Liver (tissue), 9 donors: ENCODE data around the gene SLC1A2. TPM values are rescaled to one million over a fixed set of nuclear protein-coding genes. Genes with fewer than 3 reads are reported as not detected.

Experiments
- DNase-seq: peaks from one replicate; pipeline ENCODE4 v3.0.0-alpha.2; 2017; ENCODE audit warnings: low spot score
- H3K27ac ChIP-seq, 2 donors: one replicate each; pipeline ENCODE4 v1.7.0; 2013; ENCODE audit warnings: inconsistent platforms in 2 of 2, low read length in 2 of 2, control low read depth in 1 of 2, low read depth in 1 of 2, mild to moderate bottlenecking in 1 of 2
- H3K27me3 ChIP-seq, 4 donors: one replicate each; pipeline versions ENCODE4 v1.6.1 to v1.7.0; 2013; ENCODE audit warnings: low read length in 3 of 4, inconsistent platforms in 1 of 4, mild to moderate bottlenecking in 1 of 4, moderate library complexity in 1 of 4; ENCODE audit not compliant: control insufficient read depth in 4 of 4, insufficient read depth in 4 of 4
- H3K36me3 ChIP-seq, 4 donors: one replicate each; pipeline versions ENCODE4 v1.6.1 to v1.7.0; 2013; ENCODE audit warnings: low read length in 3 of 4, mild to moderate bottlenecking in 3 of 4, low read depth in 1 of 4, moderate library complexity in 1 of 4; ENCODE audit not compliant: control insufficient read depth in 4 of 4, insufficient read depth in 3 of 4
- H3K4me1 ChIP-seq, 4 donors: one replicate each; pipeline versions ENCODE4 v1.6.1 to v1.7.0; 2013; ENCODE audit warnings: low read length in 3 of 4, mild to moderate bottlenecking in 3 of 4, moderate library complexity in 1 of 4; ENCODE audit not compliant: control insufficient read depth in 4 of 4, insufficient read depth in 4 of 4
- H3K4me3 ChIP-seq, 3 donors: one replicate each; pipeline versions ENCODE4 v1.6.1 to v1.7.0; 2013; ENCODE audit warnings: low read length in 3 of 3, control low read depth in 1 of 3, low read depth in 1 of 3, mild to moderate bottlenecking in 1 of 3
- H3K9ac ChIP-seq, 2 donors: one replicate each; pipeline ENCODE4 v1.7.0; 2013; ENCODE audit warnings: low read length in 2 of 2, mild to moderate bottlenecking in 2 of 2, moderate library complexity in 2 of 2, control low read depth in 1 of 2, low read depth in 1 of 2
- H3K9me3 ChIP-seq, 4 donors: one replicate each; pipeline versions ENCODE4 v1.6.1 to v1.7.0; 2013; ENCODE audit warnings: low read length in 3 of 4; ENCODE audit not compliant: control insufficient read depth in 4 of 4
- ATF3 ChIP-seq: IDR thresholded peaks from 2 replicates; pipeline ENCODE4 v1.6.1; 2016; ENCODE audit warnings: antibody characterized with exemption
- CTCF ChIP-seq: fragments of 150-350 bp; IDR thresholded peaks from 2 replicates; pipeline ENCODE4 v1.5.1; 2017; ENCODE audit warnings: improper control_type of control experiment, low read depth, low read length; ENCODE audit not compliant: missing input control
- EGR1 ChIP-seq, 2 donors: IDR thresholded peaks; 2 replicates each; pipeline ENCODE4 v1.6.1; 2016 to 2018; ENCODE audit warnings: antibody characterized with exemption in 2 of 2, low read depth in 2 of 2
- FOXA1 ChIP-seq: IDR thresholded peaks from 2 replicates; pipeline ENCODE4 v1.6.1; 2016; ENCODE audit warnings: antibody characterized with exemption
- FOXA2 ChIP-seq: IDR thresholded peaks from 2 replicates; pipeline ENCODE4 v1.6.1; 2016; ENCODE audit warnings: antibody characterized with exemption
- GABPA ChIP-seq, 2 donors: IDR thresholded peaks in 1 of 2; conservative IDR thresholded peaks in 1 of 2; 2 replicates each; pipeline ENCODE4 v1.6.1; 2016; ENCODE audit warnings: antibody characterized with exemption in 2 of 2, mild to moderate bottlenecking in 1 of 2, moderate library complexity in 1 of 2
- HNF4A ChIP-seq, 2 donors: conservative IDR thresholded peaks; 2 replicates each; pipeline ENCODE4 v1.6.1; 2016; ENCODE audit warnings: antibody characterized with exemption in 2 of 2, mild to moderate bottlenecking in 2 of 2
- HNF4G ChIP-seq: IDR thresholded peaks from 2 replicates; pipeline ENCODE4 v1.6.1; 2016; ENCODE audit warnings: antibody characterized with exemption
- JUND ChIP-seq, 2 donors: IDR thresholded peaks; 2 replicates each; pipeline ENCODE4 v1.6.1; 2016; ENCODE audit warnings: antibody characterized with exemption in 2 of 2
- MAX ChIP-seq: IDR thresholded peaks from 2 replicates; pipeline ENCODE4 v1.6.1; 2016; ENCODE audit warnings: antibody characterized with exemption
- NR2F2 ChIP-seq: IDR thresholded peaks from 2 replicates; pipeline ENCODE4 v1.6.1; 2016; ENCODE audit warnings: antibody characterized with exemption
- RAD21 ChIP-seq, 2 donors: IDR thresholded peaks; 2 replicates each; pipeline ENCODE4 v1.6.1; 2016; ENCODE audit warnings: antibody characterized with exemption in 2 of 2, mild to moderate bottlenecking in 2 of 2
- REST ChIP-seq: IDR thresholded peaks from 2 replicates; pipeline ENCODE4 v1.6.1; 2016; ENCODE audit warnings: antibody characterized with exemption, mild to moderate bottlenecking
- RXRA ChIP-seq, 2 donors: IDR thresholded peaks; 2 replicates each; pipeline ENCODE4 v1.6.1; 2017 to 2018; ENCODE audit warnings: antibody characterized with exemption in 2 of 2, mild to moderate bottlenecking in 1 of 2
- SP1 ChIP-seq: IDR thresholded peaks from 2 replicates; pipeline ENCODE4 v1.6.1; 2018; ENCODE audit warnings: antibody characterized with exemption, mild to moderate bottlenecking
- TAF1 ChIP-seq: conservative IDR thresholded peaks from 2 replicates; pipeline ENCODE4 v1.6.1; 2016; ENCODE audit warnings: antibody characterized with exemption, mild to moderate bottlenecking
- YY1 ChIP-seq: IDR thresholded peaks from 2 replicates; pipeline ENCODE4 v1.6.1; 2016; ENCODE audit warnings: antibody characterized with exemption, mild to moderate bottlenecking
- ZBTB33 ChIP-seq: IDR thresholded peaks from 2 replicates; pipeline ENCODE4 v1.6.1; 2016; ENCODE audit warnings: antibody characterized with exemption
- WGBS: extraction: QIAGEN DNeasy Blood & Tissue Kit; methylation state at CpG from one replicate; pipeline ENCODE4 v1.1.7; 2013; 5-methylcytosine and 5-hydroxymethylcytosine counted together
- polyA plus RNA-seq, 2 donors: library from polyadenylated mRNA; stranded (reverse) in 1 of 2; unstranded in 1 of 2; fragments of 200-250 nt in 1 of 2; fragments of >200 nt in 1 of 2; fragmentation: Nextera tagmentation in 1 of 2; extraction: Ambion mirVana in 1 of 2; gene quantifications; one replicate each; pipeline versions ENCODE4 v1.2.1 to v1.2.3, GENCODE V29; 2013 to 2015
- total RNA-seq, 2 donors: library from RNA; depleted of rRNA; stranded (reverse); fragments of >200 nt; gene quantifications; one replicate each; pipeline ENCODE4 v1.2.3, GENCODE V29; 2014
- donor health status: healthy.
- donor health status: healthy.
- donor health status: healthy.
- donor health status: healthy.
- donor health status: healthy.

SLC1A2 gene
- total and polyA plus RNA-seq, 4 donors = 6.4 to 19.5 (median 13.5) TPM

- no peak overlapping the region for H3K27ac ChIP-seq
- WGBS = 79% methylated on average over 4 of the region's 4 CpGs
- no peaks in the 10 kb centered on the region for H3K27me3 ChIP-seq
- no peak overlapping the region for H3K9ac ChIP-seq
- TF ChIP-seq RXRA (IDR thresholded peaks at IDR 0.05) (no peak), JUND (IDR thresholded peaks at IDR 0.05) (no peak), GABPA (IDR thresholded peaks at IDR 0.05 in 1 of 2, conservative IDR thresholded peaks at IDR 0.05 in 1 of 2) (no peak), ATF3 (no peak), FOXA2 (no peak), MAX (no peak), SP1 (no peak), NR2F2 (no peak), HNF4A (conservative IDR thresholded peaks at IDR 0.05) (no peak), TAF1 (no peak), HNF4G (no peak), ZBTB33 (no peak), RAD21 (IDR thresholded peaks at IDR 0.05) (no peak), EGR1 (IDR thresholded peaks at IDR 0.05; ENCODE audit: low read depth in 2 of 2) (no peak), REST (no peak), CTCF (no peak), FOXA1 (no peak), YY1 (no peak)
- H3K4me1 ChIP-seq = peaks cover 0 to 3% (median 0%) of the 10 kb centered on the region in 4 donors
- H3K9me3 ChIP-seq = no peaks in the 10 kb centered on the region
- H3K36me3 ChIP-seq = no peaks in the 10 kb centered on the region
- no peak for DNase-seq
- no peak overlapping the region for H3K4me3 ChIP-seq
These were observed 186.4 kb downstream of the SLC1A2 start for GRCh38 chr11:35232891-35233330.
